Measurements from ENCODE around the gene MAP3K14.

The MAP3K14 gene

GRCh38 chr17:45246338-45246737, 70.5 kb downstream of the MAP3K14 start:
- Histone ChIP-seq H3F3A (ENCODE audit: control insufficient read depth, insufficient read depth) (no peaks in the 10 kb centered on the region), H3K9me3 (ENCODE audit: control insufficient read depth, insufficient read depth, low read length) (no peaks in the 10 kb centered on the region), H3K9me2 (replicated peaks; ENCODE audit: control insufficient read depth, low read length) (no peaks in the 10 kb centered on the region), H3K36me3 (ENCODE audit: control insufficient read depth, low read length) (peaks cover 51% of the 10 kb centered on the region), H3K4me1 (ENCODE audit: control insufficient read depth, low read length) (peaks cover 21% of the 10 kb centered on the region), H3K79me2 (ENCODE audit: control insufficient read depth, low read length) (peaks cover 15% of the 10 kb centered on the region), H4K20me1 (ENCODE audit: control insufficient read depth, insufficient read depth, low read depth, low read length) (peaks cover 3% of the 10 kb centered on the region; the same call in 1 of the 2 replicates), H3K27me3 (ENCODE audit: control insufficient read depth, low read length) (no peaks in the 10 kb centered on the region), H3K27ac (ENCODE audit: low read depth, low read length) (no peak overlapping the region), H3K4me3 (ENCODE audit: low read length) (peak overlapping the region; percentile 87), H3K4me2 (ENCODE audit: low read length) (peak overlapping the region; percentile 82)
- TF ChIP-seq EZH2phosphoT487 (IDR thresholded peaks at IDR 0.05; ENCODE audit: borderline replicate concordance, low read length): no peak
- TF ChIP-seq, protein P1, sequence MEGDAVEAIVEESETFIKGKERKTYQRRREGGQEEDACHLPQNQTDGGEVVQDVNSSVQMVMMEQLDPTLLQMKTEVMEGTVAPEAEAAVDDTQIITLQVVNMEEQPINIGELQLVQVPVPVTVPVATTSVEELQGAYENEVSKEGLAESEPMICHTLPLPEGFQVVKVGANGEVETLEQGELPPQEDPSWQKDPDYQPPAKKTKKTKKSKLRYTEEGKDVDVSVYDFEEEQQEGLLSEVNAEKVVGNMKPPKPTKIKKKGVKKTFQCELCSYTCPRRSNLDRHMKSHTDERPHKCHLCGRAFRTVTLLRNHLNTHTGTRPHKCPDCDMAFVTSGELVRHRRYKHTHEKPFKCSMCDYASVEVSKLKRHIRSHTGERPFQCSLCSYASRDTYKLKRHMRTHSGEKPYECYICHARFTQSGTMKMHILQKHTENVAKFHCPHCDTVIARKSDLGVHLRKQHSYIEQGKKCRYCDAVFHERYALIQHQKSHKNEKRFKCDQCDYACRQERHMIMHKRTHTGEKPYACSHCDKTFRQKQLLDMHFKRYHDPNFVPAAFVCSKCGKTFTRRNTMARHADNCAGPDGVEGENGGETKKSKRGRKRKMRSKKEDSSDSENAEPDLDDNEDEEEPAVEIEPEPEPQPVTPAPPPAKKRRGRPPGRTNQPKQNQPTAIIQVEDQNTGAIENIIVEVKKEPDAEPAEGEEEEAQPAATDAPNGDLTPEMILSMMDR (IDR thresholded peaks at IDR 0.05; ENCODE audit: low read depth, low read length, poor library complexity, severe bottlenecking): no peak

DNA sequence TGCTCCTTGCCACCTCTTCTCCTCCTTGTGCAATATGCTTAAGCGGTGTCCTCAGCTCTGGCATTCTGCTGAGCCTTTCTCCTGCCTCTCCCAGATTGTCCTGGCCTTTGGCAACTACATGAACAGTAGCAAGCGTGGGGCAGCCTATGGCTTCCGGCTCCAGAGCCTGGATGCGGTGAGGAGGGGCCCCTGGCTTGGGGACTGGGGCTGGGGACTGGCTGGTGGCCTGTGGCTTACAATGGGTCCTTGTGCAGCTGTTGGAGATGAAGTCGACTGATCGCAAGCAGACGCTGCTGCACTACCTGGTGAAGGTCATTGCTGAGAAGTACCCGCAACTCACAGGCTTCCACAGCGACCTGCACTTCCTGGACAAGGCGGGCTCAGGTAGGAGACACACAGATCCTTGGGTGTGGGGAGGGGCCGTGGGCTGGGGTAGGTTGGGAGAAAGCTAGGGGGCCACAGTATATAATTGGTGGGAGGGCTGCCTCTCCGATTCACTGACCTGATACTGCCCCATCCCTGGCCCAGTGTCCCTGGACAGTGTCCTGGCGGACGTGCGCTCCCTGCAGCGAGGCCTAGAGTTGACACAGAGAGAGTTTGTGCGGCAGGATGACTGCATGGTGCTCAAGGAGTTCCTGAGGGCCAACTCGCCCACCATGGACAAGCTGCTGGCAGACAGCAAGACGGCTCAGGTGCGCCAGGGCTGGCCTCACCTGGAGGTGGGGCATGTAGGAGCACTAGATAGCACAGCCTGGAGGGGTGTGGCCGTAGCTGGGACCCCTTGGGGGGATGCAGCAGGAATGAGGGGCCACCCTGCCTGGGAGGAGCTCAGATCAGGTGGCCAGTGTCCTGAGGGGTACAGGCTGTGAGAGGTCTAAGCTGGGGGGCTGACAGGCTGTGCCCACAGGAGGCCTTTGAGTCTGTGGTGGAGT, 71.8 kb downstream of the MAP3K14 start:
- no peaks in the 10 kb centered on the region for H3F3A ChIP-seq (ENCODE audit: control insufficient read depth, insufficient read depth)
- H3K4me2 ChIP-seq (ENCODE audit: low read length): no peak overlapping the region
- H3K4me3 ChIP-seq (ENCODE audit: low read length): no peak overlapping the region
- H3K27ac ChIP-seq (ENCODE audit: low read depth, low read length): no peak overlapping the region
- TF ChIP-seq EZH2phosphoT487 (IDR thresholded peaks at IDR 0.05; ENCODE audit: borderline replicate concordance, low read length): no peak
- TF ChIP-seq, protein P1 (IDR thresholded peaks at IDR 0.05; ENCODE audit: low read depth, low read length, poor library complexity, severe bottlenecking): no peak
- peaks cover 3% of the 10 kb centered on the region; the same call in 1 of the 2 replicates for H4K20me1 ChIP-seq (ENCODE audit: control insufficient read depth, insufficient read depth, low read depth, low read length)
- no peaks in the 10 kb centered on the region for H3K9me3 ChIP-seq (ENCODE audit: control insufficient read depth, insufficient read depth, low read length)
- no peaks in the 10 kb centered on the region for H3K9me2 ChIP-seq (replicated peaks; ENCODE audit: control insufficient read depth, low read length)
- peaks cover 15% of the 10 kb centered on the region for H3K79me2 ChIP-seq (ENCODE audit: control insufficient read depth, low read length)
- H3K4me1 ChIP-seq (ENCODE audit: control insufficient read depth, low read length): peaks cover 21% of the 10 kb centered on the region
- H3K36me3 ChIP-seq (ENCODE audit: control insufficient read depth, low read length): peaks cover 46% of the 10 kb centered on the region
- H3K27me3 ChIP-seq (ENCODE audit: control insufficient read depth, low read length): no peaks in the 10 kb centered on the region

- no peaks in the 10 kb centered on the region for H3F3A ChIP-seq (ENCODE audit: control insufficient read depth, insufficient read depth)
- H3K36me3 ChIP-seq (ENCODE audit: control insufficient read depth, low read length): peaks cover 45% of the 10 kb centered on the region
- TF ChIP-seq EZH2phosphoT487 (IDR thresholded peaks at IDR 0.05; ENCODE audit: borderline replicate concordance, low read length): no peak
- TF ChIP-seq, protein P1 (IDR thresholded peaks at IDR 0.05; ENCODE audit: low read depth, low read length, poor library complexity, severe bottlenecking): no peak
- no peaks in the 10 kb centered on the region for H3K9me2 ChIP-seq (replicated peaks; ENCODE audit: control insufficient read depth, low read length)
- H3K4me3 ChIP-seq (ENCODE audit: low read length): no peak overlapping the region
- peaks cover 16% of the 10 kb centered on the region for H3K4me1 ChIP-seq (ENCODE audit: control insufficient read depth, low read length)
- H3K9me3 ChIP-seq (ENCODE audit: control insufficient read depth, insufficient read depth, low read length): no peaks in the 10 kb centered on the region
- no peak overlapping the region for H3K4me2 ChIP-seq (ENCODE audit: low read length)
- peaks cover 3% of the 10 kb centered on the region; the same call in 1 of the 2 replicates for H4K20me1 ChIP-seq (ENCODE audit: control insufficient read depth, insufficient read depth, low read depth, low read length)
- no peak overlapping the region for H3K27ac ChIP-seq (ENCODE audit: low read depth, low read length)
- H3K27me3 ChIP-seq (ENCODE audit: control insufficient read depth, low read length): no peaks in the 10 kb centered on the region
- peaks cover 10% of the 10 kb centered on the region for H3K79me2 ChIP-seq (ENCODE audit: control insufficient read depth, low read length)
These were observed 73.1 kb downstream of the MAP3K14 start for GRCh38 chr17:45243750-45244149.

Measured in DOHH2 (cell line).